HG03280 (cell line): ENCODE measurements around the gene BICDL1.

Source experiments
- ATAC-seq: cut with Tn5 transposase; IDR thresholded peaks from one replicate; pipeline ENCODE4 v1.9.1; 2021; ENCODE audit warnings: mild to moderate bottlenecking, moderate library complexity; ENCODE audit not compliant: unreplicated experiment

BICDL1 gene

GRCh38 chr12:120121766-120122293 is 132.8 kb downstream of the BICDL1 start:
- ATAC-seq: peak; percentile 43

- ATAC-seq: no peak
Observed at GRCh38 chr12:120125029-120125428, 136.0 kb downstream of the BICDL1 start.

DNA sequence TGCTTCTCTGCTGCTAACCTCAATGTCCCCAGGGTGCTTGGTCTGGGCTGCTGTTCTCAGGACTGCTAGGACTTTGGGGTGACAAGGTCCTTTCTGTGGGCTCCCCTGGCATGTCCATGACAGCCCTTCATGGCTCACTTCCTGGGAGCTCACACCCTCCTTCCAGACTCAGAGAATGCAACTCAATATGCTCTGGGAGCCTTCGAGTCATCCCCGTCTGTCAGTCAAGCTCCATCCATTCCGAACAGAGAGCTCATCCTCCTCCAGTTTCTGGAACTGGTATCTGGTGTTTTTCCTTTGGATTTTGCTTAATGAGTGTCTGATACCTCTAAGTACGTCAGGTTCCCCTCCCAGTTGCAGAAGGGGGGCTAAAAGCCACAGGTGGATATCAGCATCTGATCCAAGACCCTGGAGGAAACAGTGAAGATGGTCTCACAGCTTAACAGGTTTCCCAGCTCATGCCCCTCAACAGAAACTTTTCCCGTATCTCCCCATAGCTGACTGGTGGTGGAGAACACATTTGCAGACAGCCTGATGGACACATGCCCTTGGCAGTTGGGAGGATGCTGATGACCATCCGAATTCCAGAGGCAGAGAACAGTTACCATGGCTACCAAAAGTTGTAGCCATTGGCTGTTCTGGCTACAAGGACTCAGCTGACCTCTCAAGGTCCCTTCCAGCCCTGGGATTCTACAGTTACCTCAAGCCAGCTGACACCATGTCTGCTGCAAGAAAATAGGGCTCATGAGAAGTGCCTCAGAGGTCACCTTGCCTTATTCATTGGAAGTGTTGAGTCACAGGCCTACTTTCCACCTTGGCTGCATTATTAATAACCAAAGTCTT is 137.0 kb downstream of the BICDL1 start:
- ATAC-seq: no peak

- no peak for ATAC-seq
Observed at GRCh38 chr12:120126635-120127005, 137.6 kb downstream of the BICDL1 start.

DNA sequence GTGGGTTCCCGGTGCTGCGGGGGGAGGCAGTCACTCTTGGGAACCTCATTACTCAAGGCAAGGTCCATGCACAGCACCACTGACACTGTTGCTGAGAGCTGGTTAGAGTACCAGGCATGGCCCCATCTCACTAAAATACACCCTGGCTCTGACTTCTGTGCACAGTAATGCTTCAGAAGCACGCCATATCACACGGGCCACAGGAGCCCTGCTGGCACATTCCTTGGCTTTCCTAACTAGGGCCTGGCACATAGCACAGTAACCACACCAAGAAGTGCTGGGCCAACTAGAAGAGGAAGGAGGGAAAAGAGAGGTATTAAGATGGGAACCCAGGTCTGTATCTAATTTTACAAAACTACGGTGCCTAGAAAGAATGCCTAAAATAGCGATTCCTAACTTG is 141.0 kb downstream of the BICDL1 start:
- ATAC-seq: no peak

GRCh38 chr12:120131116-120131515 is 142.1 kb downstream of the BICDL1 start:
- ATAC-seq: no peak

- no peak for ATAC-seq
Observed at GRCh38 chr12:120132054-120132836, 143.2 kb downstream of the BICDL1 start.

- ATAC-seq: peak; percentile 93
Observed at GRCh38 chr12:120132863-120133385, 143.9 kb downstream of the BICDL1 start.

DNA sequence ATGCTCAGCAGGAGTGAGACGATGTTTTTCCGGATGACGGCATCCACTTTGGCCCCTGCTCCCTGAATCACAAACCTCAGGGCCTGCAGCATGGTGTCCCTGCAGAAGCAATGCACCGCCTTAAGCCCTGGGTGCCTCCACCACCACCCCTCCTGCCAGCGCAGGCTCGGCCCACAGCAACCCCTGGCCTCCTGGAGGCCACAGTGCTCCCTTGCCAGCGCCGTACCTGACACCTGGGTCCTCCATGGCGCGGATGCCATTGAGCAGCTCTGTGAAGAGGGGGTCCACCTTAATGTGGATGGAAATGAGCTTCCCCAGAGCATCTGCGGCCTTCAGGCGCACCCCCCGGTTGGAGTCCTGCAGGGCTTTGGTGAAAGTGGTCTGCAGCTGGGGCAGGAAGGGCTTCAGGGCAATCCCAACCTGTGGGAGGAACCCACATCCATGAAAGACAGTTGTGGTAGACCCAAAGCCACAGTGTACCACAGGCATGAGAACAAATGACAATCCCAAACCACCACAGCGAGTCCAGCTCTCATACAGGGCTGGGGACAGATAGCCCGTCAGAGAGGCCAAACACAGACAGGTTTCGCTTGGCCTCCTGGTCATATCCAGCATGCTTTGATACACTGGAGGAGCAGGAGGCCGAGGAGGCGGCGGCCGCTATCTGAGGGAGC is 145.4 kb downstream of the BICDL1 start:
- no peak for ATAC-seq

DNA sequence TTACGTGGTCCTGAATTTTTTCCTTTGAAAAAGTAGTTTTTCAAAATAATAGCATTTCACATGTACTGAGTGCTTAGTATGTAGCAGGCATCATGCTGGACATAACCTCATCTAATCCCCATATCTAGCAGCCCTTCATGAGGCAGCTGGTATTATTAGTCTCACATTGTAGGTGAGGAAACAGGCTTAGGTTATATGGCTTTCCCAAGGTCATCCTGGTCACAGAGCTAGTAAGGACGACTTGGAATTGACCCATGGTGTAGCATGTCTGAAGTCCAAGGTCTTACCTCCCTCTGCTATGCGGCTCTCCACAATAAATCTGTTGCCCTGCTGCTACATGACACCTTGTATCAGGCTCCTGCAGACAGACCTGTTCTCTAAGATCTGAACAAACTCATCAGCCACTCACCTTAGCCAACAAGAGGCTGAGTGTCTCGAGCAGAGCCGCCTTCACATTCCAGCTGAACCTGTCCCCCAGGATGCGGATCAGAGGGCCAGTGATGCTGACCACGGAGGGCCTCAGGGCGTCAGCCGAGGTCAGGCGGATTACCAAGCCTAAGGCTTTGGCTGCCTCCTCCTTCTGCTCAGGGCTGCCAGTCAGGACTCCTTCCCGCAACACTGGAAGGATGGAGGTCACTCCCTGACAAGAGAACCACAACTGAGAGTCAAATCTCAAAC is 147.2 kb downstream of the BICDL1 start:
- ATAC-seq: no peak

DNA sequence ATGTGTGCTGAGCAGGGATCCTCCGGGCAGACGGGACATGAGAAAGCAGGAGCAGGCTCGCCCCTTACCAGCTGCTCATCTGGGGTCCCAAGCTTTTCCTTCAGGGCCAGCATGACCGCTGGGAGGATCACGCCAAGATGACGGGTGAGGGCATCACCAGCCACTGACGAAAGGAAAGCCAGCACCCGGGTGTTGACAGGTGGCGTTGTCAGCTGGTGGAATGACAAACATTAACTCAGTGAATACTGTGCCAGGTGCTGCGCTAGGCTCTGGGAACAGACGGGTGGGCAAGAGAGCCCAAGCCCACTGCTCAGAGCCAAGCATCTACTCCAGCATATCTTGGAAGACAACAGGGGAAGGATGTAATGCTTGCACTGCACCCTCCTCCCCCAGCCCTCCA is 148.8 kb downstream of the BICDL1 start:
- no peak for ATAC-seq

GRCh38 chr12:120138366-120138765 is 149.3 kb downstream of the BICDL1 start:
- no peak for ATAC-seq

DNA sequence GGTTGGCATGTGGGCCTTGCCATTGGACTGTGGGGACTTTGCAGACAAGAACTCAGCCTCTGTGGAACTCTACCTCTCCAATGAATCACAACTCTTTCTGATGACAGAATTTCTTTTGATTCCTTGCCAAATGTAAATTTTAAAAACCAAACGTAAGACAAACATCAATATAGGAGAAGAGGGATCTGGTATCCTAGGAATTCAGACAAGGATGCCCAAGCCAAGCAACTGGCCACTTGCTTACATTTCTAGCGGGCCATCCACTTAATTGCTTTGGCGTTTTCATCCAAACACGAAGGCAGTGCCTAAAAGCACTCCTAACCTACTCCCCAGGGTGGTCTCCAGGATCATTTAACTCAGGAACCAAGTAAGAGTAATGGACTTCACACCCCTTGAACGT is 150.9 kb downstream of the BICDL1 start:
- ATAC-seq: no peak

DNA sequence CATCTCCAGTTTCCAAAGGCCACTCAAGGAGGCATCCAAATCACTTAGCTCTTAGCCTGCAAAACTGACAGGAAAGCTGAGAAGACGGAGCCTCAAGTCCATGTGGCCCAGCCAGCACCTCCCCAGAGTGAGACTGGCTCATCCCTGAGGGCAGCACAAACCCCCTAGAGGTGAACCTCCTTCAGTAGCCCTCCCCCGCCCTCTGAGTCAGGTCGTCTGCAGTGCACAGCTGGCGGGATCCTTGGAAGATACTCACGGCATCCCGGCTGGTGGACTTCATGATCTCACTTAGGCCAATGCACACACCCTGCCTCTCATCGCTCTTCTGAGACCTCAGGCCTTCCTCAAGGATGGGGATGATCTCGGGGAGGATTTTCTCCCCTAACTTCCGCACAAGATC is 151.6 kb downstream of the BICDL1 start:
- ATAC-seq: no peak

- ATAC-seq: no peak
Observed at GRCh38 chr12:120141336-120141735, 152.3 kb downstream of the BICDL1 start.

DNA sequence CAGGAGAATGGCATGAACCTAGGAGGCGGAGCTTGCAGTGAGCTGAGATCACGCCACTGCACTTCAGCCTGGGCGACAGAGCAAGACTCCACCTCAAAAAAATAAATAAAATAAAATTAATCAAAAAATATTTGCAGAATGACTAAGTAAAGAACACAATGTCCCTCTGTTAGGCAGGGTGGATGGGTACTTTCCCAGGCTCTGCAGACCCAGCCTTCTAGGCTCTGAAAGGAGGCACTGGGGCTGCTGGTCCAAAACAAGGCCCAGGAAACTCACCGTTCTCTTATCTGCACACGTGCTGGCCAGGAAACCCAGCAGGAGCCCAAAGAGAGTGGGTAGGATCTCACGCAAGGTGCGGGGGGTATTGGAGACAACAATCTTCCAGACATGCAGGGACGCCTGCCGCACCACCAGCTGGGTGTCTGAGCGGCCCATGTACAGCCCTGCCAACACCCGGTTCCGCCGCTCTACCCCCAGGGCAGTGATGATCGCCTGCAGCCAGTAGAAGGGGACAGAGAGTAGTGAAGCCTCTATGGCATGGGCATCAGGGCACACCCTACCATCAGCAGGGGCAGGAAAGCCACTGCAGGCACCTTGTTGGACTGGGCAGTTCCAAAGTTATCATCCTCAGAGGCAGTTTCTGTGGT is 153.3 kb downstream of the BICDL1 start:
- ATAC-seq: no peak
